C4-2B (cell line): ENCODE results near the gene MED9.

Source experiments
- H3K27ac ChIP-seq: fragments of 450-650 bp; 2 replicates; pipeline ENCODE4 v1.5.1; 2017
- ZFX ChIP-seq: fragments of 450-650 bp; IDR thresholded peaks from 2 replicates; pipeline ENCODE4 v1.6.1; 2017
- TF ChIP-seq, protein P1 (sequence below): fragments of 450-650 bp; conservative IDR thresholded peaks from 2 replicates; pipeline ENCODE4 v1.5.1; 2017; ENCODE audit warnings: mild to moderate bottlenecking

Gene MED9

GRCh38 chr17:17492085-17492484 lies 15.3 kb downstream of the MED9 start:
- TF ChIP-seq ZFX, result no peak
- TF ChIP-seq, protein P1, sequence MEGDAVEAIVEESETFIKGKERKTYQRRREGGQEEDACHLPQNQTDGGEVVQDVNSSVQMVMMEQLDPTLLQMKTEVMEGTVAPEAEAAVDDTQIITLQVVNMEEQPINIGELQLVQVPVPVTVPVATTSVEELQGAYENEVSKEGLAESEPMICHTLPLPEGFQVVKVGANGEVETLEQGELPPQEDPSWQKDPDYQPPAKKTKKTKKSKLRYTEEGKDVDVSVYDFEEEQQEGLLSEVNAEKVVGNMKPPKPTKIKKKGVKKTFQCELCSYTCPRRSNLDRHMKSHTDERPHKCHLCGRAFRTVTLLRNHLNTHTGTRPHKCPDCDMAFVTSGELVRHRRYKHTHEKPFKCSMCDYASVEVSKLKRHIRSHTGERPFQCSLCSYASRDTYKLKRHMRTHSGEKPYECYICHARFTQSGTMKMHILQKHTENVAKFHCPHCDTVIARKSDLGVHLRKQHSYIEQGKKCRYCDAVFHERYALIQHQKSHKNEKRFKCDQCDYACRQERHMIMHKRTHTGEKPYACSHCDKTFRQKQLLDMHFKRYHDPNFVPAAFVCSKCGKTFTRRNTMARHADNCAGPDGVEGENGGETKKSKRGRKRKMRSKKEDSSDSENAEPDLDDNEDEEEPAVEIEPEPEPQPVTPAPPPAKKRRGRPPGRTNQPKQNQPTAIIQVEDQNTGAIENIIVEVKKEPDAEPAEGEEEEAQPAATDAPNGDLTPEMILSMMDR, result no peak
- no peak overlapping the region for H3K27ac ChIP-seq

GRCh38 chr17:17492571-17492970 lies 15.8 kb downstream of the MED9 start:
- H3K27ac ChIP-seq, result no peak overlapping the region
- TF ChIP-seq, protein P1, result no peak
- no peak for TF ChIP-seq ZFX

- peak overlapping the region; percentile 4; the same call in 1 of the 2 replicates for H3K27ac ChIP-seq
- TF ChIP-seq ZFX, result no peak
- TF ChIP-seq, protein P1, result no peak
These were observed 16.6 kb downstream of the MED9 start for GRCh38 chr17:17493249-17493985.

- peak overlapping the region; percentile 4; the same call in 1 of the 2 replicates for H3K27ac ChIP-seq
- TF ChIP-seq, protein P1, result no peak
- no peak for TF ChIP-seq ZFX
These were observed 17.2 kb downstream of the MED9 start for GRCh38 chr17:17493986-17494466.

DNA sequence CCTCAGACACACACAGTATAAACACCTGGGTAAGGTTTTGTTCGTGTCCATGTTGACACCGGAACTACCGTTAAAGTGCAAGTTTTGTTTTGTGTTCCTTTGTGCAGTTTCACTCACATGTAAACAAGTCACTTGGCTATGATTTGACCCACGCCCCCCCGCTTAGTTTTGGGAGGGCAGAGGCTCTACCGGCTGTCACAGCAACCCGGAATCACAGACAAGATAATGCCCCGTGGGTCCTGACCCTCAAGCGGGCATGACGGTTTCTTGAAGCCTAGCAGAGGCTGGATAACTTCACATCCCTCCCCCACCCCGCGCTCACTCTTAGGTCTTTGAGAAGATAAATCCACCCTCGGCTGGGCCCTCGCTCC lies 17.7 kb downstream of the MED9 start:
- peak overlapping the region; percentile 20; the same call in 1 of the 2 replicates for H3K27ac ChIP-seq
- TF ChIP-seq, protein P1, result no peak
- no peak for TF ChIP-seq ZFX

GRCh38 chr17:17494870-17495535 lies 18.2 kb downstream of the MED9 start:
- peak overlapping the region; percentile 20; the same call in 1 of the 2 replicates for H3K27ac ChIP-seq
- TF ChIP-seq ZFX, result no peak
- TF ChIP-seq, protein P1, result no peak

GRCh38 chr17:17495536-17496188 lies 18.9 kb downstream of the MED9 start:
- TF ChIP-seq ZFX, result no peak
- TF ChIP-seq, protein P1, result no peak
- H3K27ac ChIP-seq, result peak overlapping the region; percentile 57; the same call in 1 of the 2 replicates
